Activated B cell treated with CpG ODN at 0.5 μM for 24 hours (primary cell): ENCODE measurements around the gene PPP2R5E. TPM values are rescaled to one million over a fixed set of nuclear protein-coding genes. Genes with fewer than 3 reads are reported as not detected.

ENCODE experiments used
- ATAC-seq: fragments of 200-7000 bp; cut with Tn5 transposase; one replicate; pipeline ENCODE4 v1.10.0; 2021; ENCODE audit warnings: low read depth, mild to moderate bottlenecking, moderate library complexity
- CTCF ChIA-PET: fragments of 350-600 bp; sonication (Branson Sonifier 250); formaldehyde crosslinking; loops from one replicate; lab custom pipeline; 2021; ENCODE audit warnings: antibody characterized with exemption; lab: Charles Lee
- POLR2A ChIA-PET: fragments of 350-600 bp; sonication (Branson Sonifier 250); formaldehyde crosslinking; loops from one replicate; lab custom pipeline; 2021; ENCODE audit warnings: antibody characterized with exemption; lab: Charles Lee
- DNase-seq: peaks from one replicate; pipeline ENCODE4 v3.0.0; 2022
- H3K27ac Mint-ChIP-seq: one replicate; pipeline ENCODE4 v1.8.0; 2020; ENCODE audit warnings: mixed read lengths
- H3K27me3 Mint-ChIP-seq: one replicate; pipeline ENCODE4 v1.8.0; 2021; ENCODE audit warnings: mixed read lengths
- H3K36me3 Mint-ChIP-seq: one replicate; pipeline ENCODE4 v1.8.0; 2021; ENCODE audit warnings: low read depth, mixed read lengths
- H3K4me1 Mint-ChIP-seq: one replicate; pipeline ENCODE4 v1.8.0; 2021; ENCODE audit warnings: mixed read lengths
- H3K4me3 Mint-ChIP-seq: one replicate; pipeline ENCODE4 v1.8.0; 2020; ENCODE audit warnings: mild to moderate bottlenecking, mixed read lengths
- H3K9me3 Mint-ChIP-seq: one replicate; pipeline ENCODE4 v1.8.0; 2020; ENCODE audit warnings: mixed read lengths
- intact Hi-C: fragments of 100-400 bp; cut with micrococcal nuclease; formaldehyde crosslinking; loops from one replicate; pipeline ENCODE4 v1.15.1; 2024
- total RNA-seq: library from RNA; stranded (reverse); gene quantifications from 2 replicates; pipeline ENCODE4 v1.2.3, GENCODE V29; 2022
- TF ChIP-seq, protein P1 (sequence below): fragments of 200-600 bp; IDR thresholded peaks from one replicate; pipeline ENCODE4 v1.8.0; 2022; ENCODE audit warnings: antibody characterized with exemption, mild to moderate bottlenecking

PPP2R5E gene
- total RNA-seq, 1 donor from 2014 or later: 44.8 TPM

DNA sequence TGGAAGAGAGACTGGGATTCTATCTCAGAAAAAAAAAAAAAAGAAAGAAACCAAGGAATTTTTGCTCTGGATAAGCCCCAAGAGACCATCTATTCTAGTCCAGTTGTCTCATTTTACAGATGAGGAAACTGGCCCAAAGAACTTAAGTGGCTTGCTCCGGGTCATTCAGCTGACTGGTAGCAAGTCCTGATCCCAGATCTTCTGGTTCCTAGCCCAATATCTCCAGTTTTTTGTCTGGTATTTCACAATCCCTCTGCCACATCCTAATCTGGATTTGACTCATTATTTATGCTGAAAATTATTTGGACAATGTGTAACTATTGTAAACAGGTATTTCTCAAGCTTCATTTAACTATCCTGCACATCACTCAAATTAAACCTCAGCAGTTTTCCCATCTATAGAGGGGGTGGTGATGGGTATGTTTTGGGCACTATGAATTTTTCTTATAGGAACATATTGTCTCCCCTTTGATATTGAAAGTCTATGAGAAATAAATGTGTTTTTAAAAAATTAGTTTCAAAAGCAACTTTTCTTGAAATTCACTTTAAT lies 43.4 kb downstream of the PPP2R5E start:
- H3K27me3 Mint-ChIP-seq: no peaks in the 10 kb centered on the region
- ChIA-PET CTCF (no interaction called here), POLR2A (interaction anchor here (0.6 kb wide), 1 partner anchor 10 kb away, joined by 3 read pairs; no protein-coding TSS in a partner anchor)
- H3K9me3 Mint-ChIP-seq: no peaks in the 10 kb centered on the region
- H3K27ac Mint-ChIP-seq: no peak overlapping the region
- DNase-seq (no peak), ATAC-seq (no peak)
- peaks cover 34% of the 10 kb centered on the region for H3K36me3 Mint-ChIP-seq
- TF ChIP-seq, protein P1, sequence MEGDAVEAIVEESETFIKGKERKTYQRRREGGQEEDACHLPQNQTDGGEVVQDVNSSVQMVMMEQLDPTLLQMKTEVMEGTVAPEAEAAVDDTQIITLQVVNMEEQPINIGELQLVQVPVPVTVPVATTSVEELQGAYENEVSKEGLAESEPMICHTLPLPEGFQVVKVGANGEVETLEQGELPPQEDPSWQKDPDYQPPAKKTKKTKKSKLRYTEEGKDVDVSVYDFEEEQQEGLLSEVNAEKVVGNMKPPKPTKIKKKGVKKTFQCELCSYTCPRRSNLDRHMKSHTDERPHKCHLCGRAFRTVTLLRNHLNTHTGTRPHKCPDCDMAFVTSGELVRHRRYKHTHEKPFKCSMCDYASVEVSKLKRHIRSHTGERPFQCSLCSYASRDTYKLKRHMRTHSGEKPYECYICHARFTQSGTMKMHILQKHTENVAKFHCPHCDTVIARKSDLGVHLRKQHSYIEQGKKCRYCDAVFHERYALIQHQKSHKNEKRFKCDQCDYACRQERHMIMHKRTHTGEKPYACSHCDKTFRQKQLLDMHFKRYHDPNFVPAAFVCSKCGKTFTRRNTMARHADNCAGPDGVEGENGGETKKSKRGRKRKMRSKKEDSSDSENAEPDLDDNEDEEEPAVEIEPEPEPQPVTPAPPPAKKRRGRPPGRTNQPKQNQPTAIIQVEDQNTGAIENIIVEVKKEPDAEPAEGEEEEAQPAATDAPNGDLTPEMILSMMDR: no peak
- intact Hi-C loops: no loop called here
- H3K4me1 Mint-ChIP-seq: peaks cover 18% of the 10 kb centered on the region
- H3K4me3 Mint-ChIP-seq: no peak overlapping the region

DNA sequence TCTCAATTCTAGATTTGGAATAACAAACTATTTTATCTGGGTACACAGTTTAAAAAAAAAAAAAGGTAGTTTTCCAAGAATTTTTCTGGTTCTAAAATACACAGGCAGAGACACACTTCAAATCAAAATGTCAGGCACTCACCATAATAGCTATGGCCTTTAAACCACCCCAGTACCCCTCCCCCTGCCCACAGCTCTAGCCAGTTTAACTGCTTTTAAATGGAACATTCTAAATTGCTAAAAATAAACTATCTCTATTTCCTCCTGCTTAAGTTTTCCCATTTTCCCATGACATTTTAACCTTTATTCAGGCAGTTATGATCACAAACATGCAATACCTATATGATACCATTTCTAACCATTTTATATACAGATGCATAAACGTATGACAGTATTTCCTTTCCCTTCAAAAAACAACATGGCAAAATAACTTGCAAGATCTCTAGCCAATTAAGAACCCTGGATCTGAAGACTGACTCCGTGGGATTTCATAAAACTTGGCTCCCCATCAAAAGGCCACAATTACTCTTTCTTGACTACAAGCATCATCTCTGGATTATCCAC lies 46.3 kb downstream of the PPP2R5E start:
- POLR2A ChIA-PET: no interaction called here
- Mint-ChIP-seq H3K4me3 (no peak overlapping the region), H3K9me3 (no peaks in the 10 kb centered on the region), H3K4me1 (peaks cover 15% of the 10 kb centered on the region), H3K27ac (no peak overlapping the region), H3K27me3 (no peaks in the 10 kb centered on the region), H3K36me3 (peaks cover 31% of the 10 kb centered on the region)
- DNase-seq (no peak), ATAC-seq (no peak)
- CTCF ChIA-PET: no interaction called here
- TF ChIP-seq, protein P1: no peak
- intact Hi-C loops: no loop called here

DNA sequence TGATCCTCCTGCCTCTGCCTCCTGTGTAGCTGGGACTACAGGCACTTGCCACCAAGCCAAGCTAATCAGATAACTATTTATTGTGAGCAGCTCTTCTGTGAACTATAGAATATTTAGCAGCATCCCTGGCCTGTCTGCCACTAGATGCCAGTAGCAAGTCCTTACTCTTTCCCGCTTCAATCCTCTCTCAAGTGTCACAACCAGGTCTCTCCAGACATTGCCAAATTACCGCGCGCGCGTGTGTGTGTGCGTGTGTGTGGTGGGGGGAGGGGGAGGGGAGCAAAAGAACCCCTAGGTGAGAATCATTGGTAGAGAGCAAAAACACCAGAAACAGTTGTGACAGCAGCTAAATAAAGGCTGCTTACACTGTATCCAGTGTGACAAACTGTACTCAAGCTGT lies 49.9 kb downstream of the PPP2R5E start:
- peaks cover 19% of the 10 kb centered on the region for H3K36me3 Mint-ChIP-seq
- H3K4me3 Mint-ChIP-seq: no peak overlapping the region

DNA sequence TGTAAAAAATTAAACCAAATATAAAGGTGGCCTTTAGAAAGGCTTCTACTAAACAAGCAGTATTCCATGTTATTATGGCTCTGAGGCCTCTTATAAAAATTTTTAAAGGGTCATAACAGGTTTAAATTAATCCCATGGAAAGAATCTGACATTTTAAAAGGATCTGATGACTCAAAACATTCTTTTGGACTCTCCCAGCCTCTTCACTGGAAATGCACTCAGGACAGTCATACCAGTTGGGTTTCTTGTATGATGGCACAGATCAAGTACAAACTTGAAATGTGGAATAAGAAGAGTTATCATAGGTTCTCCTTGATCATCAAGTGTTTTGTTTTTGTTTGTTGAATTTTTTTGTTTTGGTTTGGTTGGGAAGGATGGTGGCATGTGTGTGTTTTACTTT lies 50.8 kb downstream of the PPP2R5E start:
- ChIA-PET CTCF (no interaction called here), POLR2A (interaction anchor here (1.5 kb wide), 1 partner anchor 51 kb away, joined by 3 read pairs; the partner anchor contains the start of gene PPP2R5E)
- H3K27me3 Mint-ChIP-seq: no peaks in the 10 kb centered on the region
- H3K27ac Mint-ChIP-seq: no peak overlapping the region
- peaks cover 37% of the 10 kb centered on the region for H3K4me1 Mint-ChIP-seq
- TF ChIP-seq, protein P1: no peak
- H3K9me3 Mint-ChIP-seq: no peaks in the 10 kb centered on the region
- H3K4me3 Mint-ChIP-seq: no peak overlapping the region
- no peak for ATAC-seq
- peaks cover 18% of the 10 kb centered on the region for H3K36me3 Mint-ChIP-seq
- DNase-seq: no peak
- intact Hi-C loops: no loop called here

More for the DNA sequence above, 49.9 kb downstream of the PPP2R5E start:
- Mint-ChIP-seq H3K27me3 (no peaks in the 10 kb centered on the region), H3K4me1 (peaks cover 29% of the 10 kb centered on the region), H3K27ac (no peak overlapping the region), H3K9me3 (no peaks in the 10 kb centered on the region)
- ATAC-seq (no peak), DNase-seq (no peak)
- POLR2A ChIA-PET: no interaction called here
- CTCF ChIA-PET: no interaction called here
- intact Hi-C loops: no loop called here
- TF ChIP-seq, protein P1: no peak

DNA sequence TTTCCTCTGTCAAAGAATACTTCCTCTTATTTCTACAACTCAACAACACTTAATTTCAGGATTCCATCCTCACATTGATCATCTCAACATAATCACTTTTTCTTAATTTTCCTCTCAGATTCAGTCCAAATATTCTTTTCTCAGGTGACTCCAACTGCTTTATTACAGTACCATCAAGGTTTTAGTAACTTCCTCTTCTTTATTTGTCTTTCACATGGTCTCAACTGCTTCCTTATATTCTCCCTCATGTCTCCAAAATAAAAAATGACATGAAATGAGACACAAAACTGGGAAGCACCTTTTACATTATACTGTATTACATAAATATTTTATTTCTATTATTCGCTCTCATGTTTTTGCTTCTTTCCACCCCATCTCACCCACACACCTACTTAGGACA lies 55.5 kb downstream of the PPP2R5E start:
- ATAC-seq: no peak
- no peaks in the 10 kb centered on the region for H3K9me3 Mint-ChIP-seq
- H3K4me3 Mint-ChIP-seq: no peak overlapping the region
- ChIA-PET CTCF (no interaction called here), POLR2A (no interaction called here)
- peaks cover 52% of the 10 kb centered on the region for H3K4me1 Mint-ChIP-seq
- H3K27ac Mint-ChIP-seq: peak overlapping the region; percentile 50
- intact Hi-C loops: no loop called here
- no peak for DNase-seq
- H3K36me3 Mint-ChIP-seq: peaks cover 6% of the 10 kb centered on the region
- TF ChIP-seq, protein P1: no peak
- no peaks in the 10 kb centered on the region for H3K27me3 Mint-ChIP-seq
